Measurements from ENCODE around the gene ABCC8.

DNA sequence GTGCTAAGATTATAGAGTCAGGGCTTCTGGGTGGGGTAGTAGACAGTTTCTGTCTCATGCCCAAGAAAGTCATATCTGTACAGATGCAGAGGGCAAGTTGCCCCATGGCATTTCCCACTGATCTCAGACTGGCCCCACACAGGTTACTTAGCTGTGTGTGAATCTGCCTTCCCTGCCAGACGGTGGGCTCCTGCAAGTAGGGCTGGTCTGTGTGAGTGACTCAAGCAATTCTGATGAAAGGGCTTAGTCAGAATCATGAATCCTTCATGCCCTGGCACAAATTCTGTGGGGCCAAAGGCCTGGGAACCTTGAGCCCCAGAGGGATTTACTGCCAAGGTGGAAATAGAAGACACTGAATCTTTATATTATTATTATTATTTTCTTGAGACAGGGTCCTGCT lies 37.2 kb upstream of the ABCC8 start:
- TF ChIP-seq NR3C1 (IDR thresholded peaks at IDR 0.05), result no peak
- TF ChIP-seq, protein P1, sequence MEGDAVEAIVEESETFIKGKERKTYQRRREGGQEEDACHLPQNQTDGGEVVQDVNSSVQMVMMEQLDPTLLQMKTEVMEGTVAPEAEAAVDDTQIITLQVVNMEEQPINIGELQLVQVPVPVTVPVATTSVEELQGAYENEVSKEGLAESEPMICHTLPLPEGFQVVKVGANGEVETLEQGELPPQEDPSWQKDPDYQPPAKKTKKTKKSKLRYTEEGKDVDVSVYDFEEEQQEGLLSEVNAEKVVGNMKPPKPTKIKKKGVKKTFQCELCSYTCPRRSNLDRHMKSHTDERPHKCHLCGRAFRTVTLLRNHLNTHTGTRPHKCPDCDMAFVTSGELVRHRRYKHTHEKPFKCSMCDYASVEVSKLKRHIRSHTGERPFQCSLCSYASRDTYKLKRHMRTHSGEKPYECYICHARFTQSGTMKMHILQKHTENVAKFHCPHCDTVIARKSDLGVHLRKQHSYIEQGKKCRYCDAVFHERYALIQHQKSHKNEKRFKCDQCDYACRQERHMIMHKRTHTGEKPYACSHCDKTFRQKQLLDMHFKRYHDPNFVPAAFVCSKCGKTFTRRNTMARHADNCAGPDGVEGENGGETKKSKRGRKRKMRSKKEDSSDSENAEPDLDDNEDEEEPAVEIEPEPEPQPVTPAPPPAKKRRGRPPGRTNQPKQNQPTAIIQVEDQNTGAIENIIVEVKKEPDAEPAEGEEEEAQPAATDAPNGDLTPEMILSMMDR (IDR thresholded peaks at IDR 0.05), result no peak
- no peak for TF ChIP-seq POLR2A (IDR thresholded peaks at IDR 0.05; ENCODE audit: low read length)
- no peak for TF ChIP-seq SMC3 (IDR thresholded peaks at IDR 0.05)

All from A549 (cell line).